ENCODE measurements around the gene DBN1.

DNA sequence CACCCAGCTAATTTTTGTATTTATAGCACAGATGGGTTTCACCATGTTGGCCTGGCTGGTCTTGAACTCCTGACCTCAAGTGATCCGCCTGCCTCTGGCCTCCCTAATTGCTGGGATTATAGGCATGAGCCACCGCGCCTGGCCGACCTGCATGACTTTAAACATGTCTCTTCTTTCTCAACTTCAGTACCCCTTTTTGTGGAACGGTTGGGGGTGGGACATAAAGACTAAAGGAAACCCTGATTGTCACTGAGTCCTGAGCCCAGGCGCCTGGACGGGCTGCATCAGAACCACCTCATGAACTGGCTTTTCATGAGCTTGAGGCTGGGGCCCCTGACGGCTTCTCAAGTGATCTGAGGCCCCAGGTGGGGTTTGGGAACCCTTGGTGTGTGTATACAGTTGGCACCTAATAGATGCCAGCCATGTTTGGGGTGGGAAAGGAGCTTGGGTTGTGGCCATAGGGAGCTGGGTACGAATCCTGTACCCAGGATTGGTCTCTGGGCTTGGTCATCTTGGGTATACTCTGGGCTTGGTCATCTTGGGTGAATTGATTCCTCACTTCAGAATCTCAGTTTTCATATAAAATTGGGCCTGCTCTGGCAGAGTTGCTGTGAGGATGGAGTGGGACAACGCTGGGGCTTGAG, 44.7 kb downstream of the DBN1 start:
- TF ChIP-seq, protein P1, sequence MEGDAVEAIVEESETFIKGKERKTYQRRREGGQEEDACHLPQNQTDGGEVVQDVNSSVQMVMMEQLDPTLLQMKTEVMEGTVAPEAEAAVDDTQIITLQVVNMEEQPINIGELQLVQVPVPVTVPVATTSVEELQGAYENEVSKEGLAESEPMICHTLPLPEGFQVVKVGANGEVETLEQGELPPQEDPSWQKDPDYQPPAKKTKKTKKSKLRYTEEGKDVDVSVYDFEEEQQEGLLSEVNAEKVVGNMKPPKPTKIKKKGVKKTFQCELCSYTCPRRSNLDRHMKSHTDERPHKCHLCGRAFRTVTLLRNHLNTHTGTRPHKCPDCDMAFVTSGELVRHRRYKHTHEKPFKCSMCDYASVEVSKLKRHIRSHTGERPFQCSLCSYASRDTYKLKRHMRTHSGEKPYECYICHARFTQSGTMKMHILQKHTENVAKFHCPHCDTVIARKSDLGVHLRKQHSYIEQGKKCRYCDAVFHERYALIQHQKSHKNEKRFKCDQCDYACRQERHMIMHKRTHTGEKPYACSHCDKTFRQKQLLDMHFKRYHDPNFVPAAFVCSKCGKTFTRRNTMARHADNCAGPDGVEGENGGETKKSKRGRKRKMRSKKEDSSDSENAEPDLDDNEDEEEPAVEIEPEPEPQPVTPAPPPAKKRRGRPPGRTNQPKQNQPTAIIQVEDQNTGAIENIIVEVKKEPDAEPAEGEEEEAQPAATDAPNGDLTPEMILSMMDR (IDR thresholded peaks at IDR 0.05) = no peak
- no peak for TF ChIP-seq RAD21 (conservative IDR thresholded peaks at IDR 0.05 in 1 of 2, IDR thresholded peaks at IDR 0.05 in 1 of 2)

Measured in A549 (cell line).